ENCODE data around the gene SH3BP5L.

SH3BP5L gene

DNA sequence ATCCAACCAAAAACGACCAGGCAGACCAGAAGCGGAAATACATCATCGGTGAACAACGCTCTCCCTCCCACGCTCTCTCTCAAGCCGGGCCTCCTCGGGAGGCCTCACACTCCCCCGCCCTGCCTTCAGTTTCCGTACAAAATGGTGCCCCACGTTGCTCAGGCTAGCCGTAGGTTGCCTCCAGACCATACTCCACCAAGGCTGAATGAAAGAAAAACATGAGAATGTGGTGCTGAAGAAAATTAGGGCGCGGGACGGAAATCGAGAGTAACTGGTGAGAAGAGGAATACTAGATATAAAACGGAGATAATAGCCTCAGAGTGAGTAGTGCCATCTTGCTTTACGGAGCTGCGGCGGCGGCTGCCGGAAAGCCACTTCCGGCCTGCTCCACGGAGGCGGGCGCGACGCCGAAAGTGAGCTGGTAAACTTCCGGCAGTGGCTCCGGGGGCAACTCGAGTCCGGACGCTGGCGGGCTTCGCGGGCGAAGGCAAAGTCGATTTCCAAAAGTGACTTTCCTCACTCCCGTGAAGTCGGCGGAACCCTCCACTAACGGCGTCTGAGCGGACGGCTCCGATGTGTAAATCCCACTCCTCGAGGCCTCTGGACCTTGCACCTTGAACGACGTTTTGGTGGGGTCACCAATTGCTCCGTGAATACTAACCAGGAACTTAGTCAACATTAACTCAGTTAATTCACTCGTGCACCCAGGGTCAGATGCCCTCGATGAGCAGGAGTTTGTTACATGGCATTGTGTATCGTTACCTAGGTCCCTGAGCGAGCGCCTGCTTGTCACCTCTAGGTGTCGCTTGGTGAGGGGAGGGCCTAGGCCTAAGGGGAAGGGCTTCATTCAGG, at the start of gene SH3BP5L:
SH3BP5L (minus strand) TSS at position 7 of the 852 bp plus-strand sequence. CDS start 980 bp downstream, outside the sequence.
- peak; percentile 89 for DNase-seq (ENCODE audit: low read depth in 2 of 2)

DNA sequence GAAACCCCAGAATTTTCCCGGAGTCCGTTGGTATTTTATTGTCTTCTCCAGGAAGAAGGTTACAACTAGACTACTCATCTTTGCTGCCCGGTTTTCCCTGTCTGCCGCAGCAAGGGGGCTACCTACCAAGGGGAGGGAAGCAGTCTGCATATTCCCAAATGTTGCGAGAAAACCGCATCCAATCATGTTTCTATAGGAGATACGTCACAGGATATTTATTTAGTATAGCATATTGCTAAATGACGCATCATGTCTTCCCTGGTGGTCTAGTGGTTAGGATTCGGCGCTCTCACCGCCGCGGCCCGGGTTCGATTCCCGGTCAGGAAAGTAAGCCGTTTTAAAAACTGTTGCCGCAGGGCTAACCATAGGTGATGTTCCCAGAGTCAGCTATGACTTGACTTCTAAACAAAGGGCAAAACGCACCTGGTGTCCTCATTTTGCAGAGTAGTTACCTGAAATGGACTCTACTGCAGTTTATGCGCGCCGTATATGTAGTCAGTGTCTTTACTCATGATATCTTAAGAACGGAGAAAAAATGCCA, 48.3 kb upstream of the SH3BP5L start:
- DNase-seq (ENCODE audit: low read depth in 2 of 2): peak in 1 of 2 experiments; percentile 79

DNA sequence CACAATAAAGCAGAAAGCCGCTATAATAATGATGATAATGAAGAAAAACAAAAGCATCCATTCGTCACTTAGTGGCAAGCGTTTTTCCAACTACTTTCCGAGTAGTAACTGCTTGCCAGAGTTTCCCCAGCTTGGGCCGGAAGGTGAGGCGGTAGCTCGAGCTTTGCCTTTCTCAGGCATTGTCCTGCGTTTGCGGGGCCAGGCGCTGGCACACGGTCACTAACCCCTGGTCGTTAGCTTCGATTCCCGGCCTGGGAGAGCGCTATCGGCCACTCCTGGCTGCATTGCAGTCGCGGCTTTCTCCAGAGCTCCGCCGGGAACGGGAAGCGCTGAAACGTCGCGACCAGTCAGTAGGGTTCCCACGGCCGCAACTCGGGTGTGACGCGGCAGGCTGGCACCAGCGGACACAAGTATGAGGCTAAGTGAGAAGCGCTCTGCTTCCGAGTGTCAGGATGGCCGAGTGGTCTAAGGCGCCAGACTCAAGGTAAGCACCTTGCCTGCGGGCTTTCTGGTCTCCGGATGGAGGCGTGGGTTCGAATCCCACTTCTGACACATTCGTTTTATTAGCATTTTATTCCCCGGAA, 47.8 kb upstream of the SH3BP5L start:
- DNase-seq (ENCODE audit: low read depth in 2 of 2): peak; percentile 93 to 94

DNA sequence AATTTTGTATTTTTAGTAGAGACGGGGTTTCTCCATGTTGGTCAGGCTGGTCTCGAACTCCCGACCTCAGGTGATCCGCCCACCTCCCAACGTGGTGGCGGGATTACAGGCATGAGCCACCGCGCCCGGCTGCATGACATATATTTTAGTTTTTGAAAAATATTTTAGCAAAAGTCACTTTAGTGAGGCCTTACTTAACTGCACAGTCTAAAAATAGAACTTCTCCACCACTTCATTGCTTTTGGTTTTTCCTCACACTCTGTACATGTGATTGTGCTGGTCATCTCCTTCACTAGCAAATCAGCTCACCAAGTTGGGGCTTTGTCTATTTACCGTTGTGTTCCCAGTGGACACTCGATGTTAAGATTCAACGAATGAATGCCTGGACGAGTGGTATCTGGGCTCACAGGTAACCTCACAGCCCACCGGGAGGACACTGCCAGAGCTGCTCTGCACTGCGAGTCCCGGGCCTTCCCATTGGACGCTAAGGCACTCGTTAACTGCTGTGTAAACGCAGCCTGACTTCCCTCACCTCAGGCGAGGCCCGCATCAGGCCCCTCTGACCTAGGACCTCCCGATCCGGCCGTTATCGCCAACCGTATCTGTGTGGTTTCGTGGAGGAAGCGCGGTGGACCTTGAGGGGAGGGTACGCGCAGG, 47.2 kb upstream of the SH3BP5L start:
- DNase-seq (ENCODE audit: low read depth in 2 of 2): peak in 1 of 2 experiments; percentile 21

DNA sequence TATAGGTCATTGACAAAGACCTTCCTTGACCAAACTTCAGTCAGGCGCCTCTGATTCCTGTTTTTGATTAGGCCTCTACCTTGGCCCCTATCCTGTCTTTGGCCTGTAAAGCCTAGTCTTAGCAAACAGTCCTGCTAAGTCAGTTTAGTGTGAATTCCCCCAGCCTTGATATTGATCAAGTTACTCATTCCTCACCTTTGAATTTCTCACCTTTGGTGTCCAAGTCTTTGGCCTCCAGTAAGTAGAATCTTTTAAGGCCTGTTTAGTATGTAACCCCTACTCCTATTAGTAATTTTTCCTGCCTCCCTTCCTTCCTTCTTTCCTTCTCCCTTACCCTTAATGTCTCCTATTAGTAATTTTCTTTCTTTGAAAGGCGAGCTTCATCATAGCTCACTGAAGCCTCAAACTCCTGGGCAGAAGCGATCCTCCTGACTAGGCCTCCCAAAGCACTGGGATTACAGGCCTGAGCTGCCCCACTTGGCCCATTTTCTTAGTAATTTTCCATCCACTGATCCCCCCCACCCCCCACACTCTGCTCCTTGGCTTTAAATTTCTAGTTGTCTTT, 46.2 kb upstream of the SH3BP5L start:
- no peak for DNase-seq (ENCODE audit: low read depth in 2 of 2)

DNA sequence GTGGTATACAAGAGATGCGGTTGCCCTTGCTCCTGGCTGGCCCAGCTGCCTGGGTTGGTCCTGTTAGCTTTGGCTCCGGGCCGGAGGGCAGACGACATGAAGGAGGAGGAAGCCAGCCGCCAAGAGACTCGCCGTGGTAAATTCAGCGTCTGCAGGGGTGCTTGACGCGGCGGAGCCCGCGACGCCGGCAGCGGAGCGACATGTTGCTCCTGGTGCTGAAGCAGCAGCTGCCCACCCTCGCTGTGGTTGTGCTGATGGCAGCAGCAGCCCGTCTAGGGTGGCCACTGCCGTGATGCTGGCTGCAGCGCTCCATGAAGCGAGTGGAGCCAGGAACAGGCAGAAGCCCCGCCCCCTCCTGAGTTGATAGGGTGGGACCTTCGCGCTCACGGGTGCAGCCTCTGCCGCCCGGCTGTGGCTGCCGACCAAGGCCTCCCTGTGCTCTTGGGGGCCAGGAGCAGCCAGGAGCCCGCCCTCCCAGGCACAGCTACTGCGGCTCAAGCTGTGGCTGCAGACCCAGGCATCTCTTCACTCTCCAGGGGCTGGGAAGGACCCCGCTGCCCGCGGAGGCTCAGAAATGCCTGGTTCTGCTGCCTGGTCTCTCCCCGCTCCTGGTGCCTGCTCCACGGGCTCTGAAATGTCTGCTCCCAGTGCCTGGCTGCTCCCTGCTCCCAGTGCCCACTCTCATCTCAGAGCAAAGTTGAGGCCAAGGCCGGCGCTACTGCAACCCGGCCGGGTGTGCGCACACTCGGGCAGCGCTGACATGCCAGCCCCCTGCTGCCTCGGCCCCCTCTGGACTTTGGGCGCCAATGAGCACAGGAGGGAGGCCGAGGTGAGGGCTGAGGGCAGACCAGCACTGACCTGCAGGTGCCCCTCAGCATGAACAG, 37.5 kb upstream of the SH3BP5L start:
- peak; percentile 35 to 39 for DNase-seq (ENCODE audit: low read depth in 2 of 2)

DNA sequence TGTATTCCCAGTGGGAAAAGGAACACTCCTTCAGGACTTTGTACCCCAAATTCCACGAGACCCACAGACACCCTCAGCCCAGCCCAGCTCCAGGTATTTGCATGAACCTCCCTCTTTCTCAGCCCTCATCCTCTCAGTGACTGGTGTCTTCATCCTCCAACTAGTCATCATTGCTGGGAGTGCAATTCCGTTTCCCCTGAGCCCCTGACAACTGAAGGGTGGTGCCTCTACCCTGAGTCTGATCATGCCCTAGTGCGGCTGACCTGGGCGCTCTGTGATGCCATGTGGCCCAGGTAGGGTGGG, 36.9 kb upstream of the SH3BP5L start:
- DNase-seq (ENCODE audit: low read depth in 2 of 2): no peak

DNA sequence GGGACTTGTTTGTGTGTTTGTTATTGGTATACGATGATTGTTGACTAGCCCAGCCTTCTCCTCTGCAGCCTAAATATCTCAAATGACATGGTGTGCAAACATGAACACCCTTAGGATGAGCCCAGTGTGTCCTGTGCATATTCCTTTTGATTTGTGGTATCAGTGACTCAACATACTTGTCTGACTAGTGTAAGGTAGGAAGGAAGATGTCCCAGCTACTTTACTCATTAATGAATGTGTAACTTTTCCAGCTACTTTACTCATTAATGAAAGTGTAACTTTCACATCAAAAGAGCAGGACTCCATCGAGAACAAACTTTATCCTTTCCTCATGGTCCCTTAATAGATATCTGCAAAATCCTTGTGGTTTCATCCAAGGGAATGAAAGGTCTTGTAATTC, 35.9 kb upstream of the SH3BP5L start:
- DNase-seq (ENCODE audit: low read depth in 2 of 2): no peak

DNA sequence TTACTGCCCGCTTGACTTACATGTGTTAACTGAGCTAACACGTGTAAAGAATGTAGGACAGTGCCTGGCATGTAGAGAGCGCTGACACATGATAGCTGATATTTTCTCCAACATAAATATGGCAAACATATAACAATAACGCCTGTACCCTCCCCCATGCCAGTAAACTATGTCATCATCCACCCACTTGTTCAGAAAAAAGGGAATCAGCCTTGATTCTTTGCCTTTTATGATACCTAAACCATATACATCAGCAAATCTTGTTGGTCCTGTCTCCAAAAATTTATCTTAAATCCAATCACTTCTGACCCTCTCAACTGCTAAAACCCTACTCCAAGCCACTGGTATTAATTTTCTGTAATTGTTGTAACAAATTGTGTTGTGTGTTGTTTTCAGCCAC, 34.3 kb upstream of the SH3BP5L start:
- no peak for DNase-seq (ENCODE audit: low read depth in 2 of 2)

DNA sequence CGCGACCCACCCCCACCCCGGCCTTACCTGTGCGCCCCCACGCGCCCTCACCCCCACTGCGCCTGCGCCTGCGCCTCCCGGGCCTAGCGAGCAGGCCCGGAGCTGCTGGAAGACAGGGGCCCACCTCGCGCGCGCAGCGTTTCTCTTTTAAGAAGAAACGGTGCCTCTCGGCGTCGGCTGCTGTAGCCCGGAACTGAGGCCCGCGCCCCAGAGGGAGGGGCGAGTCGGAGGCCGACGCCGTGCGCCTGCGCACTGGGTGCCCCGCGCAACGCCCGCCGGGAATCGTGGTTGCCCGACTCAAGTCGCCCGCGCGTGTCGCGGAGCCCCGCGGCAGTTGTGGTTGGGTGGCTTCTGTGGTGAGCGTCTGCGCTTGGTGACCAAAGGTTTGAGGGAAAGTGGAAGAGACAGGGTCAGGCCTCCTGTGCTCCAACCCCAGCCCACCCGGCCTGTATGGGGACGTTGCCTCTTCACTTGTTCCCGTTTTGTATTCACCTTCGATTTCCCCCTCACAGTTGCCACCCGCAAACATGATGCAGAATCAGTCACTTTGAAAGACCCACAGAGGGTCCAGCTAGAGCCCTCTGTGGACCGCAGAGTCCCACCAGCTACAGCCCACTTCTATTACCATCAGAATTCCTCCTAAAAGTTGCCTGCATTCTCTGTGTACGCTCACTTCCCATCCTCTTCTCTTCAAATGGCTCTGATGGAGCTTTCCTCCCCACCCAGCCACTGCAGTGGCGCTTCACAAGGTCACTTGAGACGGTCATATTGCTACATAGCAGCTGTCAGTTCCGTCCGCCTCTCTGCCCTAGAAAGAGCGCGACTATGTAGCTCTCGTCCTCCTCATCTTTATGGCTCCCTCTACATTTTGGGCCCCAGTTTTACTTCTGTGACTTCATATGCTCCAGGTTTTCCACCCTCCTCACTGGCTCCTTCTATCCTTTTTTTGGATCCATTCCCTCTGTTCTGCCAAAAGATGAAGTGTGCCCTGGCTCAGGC, 33.5 kb upstream of the SH3BP5L start, which contains the start of gene ZNF692:
ZNF692 (minus strand) TSS at position 195 of the 999 bp plus-strand sequence. CDS start 776 bp downstream, outside the sequence.
- peak; percentile 92 to 93 for DNase-seq (ENCODE audit: low read depth in 2 of 2)

DNA sequence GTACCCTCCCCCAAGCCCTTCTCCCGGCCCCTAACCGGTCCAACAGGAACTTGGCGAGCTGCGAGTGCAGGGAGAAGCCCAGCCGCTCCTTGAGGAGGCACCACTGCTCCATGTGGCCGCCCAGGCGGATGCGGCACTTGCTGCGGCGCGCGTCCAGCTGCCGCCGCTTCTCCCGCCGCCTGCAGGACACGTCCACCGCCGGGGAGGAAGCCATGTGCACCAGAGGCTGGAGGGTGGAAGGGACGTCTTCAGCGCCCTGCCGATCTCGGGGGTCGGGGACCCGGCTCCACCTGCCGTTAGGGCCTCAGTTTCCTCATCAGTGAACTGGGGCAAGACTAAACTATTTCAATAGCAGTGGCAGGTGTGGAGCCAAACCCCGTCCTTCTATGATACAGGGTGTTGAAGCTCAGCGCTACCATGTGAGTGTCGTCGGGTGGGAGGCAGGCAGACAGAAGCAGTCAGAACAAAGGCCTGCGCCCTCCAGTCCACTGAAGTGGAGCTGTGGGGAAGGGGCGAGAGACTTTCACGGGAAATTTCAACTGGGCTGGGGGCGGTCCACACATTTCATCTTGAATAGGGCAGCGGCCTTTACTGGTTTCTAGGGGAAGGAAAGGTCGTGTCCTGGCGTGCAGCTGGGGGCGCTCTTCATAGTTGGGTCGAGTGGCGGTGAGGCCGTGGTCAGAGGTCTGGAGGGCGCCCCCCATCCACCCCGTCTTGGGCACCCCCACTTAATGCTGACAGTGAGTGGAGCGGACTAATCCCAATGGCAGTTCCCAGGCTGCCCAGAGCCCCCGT, 32.6 kb upstream of the SH3BP5L start:
- DNase-seq (ENCODE audit: low read depth in 2 of 2): no peak

DNA sequence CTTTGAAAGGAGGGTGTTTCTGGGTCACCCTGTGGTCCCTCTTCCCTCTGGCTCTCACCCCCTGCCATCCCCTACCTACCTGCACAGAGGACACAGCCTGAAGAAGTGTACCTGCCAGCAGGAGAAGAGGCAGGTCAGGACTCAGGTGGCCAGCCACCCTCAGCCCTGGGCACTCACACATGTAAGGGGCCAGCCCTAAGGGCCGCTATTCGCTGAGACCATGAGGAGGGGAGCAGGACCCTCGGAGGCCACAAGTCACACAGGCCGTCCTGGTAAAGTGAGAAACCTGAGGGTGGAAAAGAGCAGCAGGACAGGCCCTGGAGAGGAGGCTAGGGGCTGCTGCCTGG, 32.0 kb upstream of the SH3BP5L start:
- DNase-seq (ENCODE audit: low read depth in 2 of 2): no peak

DNA sequence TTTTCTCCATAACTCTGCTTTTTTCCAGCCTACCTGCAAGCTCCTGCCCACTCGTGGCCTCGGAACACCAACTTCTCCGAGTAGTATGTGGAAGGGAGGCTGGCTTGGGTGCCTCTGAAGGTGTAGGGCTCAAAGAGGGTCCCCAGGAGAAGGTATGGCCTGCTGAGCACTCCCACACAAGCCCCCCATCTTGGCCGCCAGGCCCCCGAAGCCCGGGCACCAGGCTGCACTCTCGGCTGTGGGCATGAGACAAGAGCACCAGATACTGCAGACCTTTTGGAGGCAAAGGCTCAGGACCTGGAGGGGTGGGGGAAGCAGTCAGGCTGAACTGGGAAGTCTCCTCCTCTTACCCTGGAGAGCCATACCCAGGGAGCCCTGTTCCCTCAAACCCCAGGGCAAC, 31.5 kb upstream of the SH3BP5L start:
- DNase-seq (ENCODE audit: low read depth in 2 of 2): no peak

DNA sequence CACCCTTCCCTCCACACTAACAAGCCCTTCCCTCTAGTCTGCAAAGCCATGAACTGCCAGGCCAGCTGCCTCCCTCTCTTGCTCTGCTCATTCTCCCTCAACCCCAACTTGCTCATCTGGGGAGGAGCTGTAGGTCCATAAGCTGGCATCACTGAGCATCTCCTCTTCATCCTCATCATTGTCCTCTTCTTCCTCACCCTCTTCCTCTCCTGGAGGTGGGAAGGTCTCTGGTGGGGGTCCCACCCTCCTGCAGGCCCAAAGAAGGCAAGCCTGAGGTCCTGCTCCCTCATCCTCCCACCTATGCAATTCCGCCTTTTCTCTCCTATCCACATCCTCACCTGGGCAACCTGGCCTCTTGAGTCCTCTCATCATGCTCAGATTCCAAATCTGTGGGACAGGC, 30.5 kb upstream of the SH3BP5L start:
- DNase-seq (ENCODE audit: low read depth in 2 of 2): no peak

DNA sequence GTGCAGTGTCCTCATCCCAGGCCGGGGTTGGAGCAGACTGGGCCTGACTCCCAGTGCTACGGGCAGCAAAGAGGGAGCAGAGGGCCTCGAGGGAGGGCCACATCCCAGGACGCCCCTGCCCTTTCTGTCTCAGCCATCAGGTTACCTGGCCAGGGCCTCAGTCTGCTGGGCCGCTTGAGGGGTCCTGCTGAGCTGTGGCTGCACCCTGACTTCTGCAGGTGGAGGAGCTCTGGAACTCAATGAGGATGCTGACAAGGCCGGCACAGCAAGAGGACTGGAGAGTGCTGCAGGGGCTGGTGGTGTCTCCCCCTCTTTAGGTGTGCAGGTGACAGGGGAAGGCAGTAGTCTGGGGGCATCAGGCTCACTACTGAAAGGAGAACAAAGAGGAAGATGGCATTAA, 29.9 kb upstream of the SH3BP5L start:
- no peak for DNase-seq (ENCODE audit: low read depth in 2 of 2)

DNA sequence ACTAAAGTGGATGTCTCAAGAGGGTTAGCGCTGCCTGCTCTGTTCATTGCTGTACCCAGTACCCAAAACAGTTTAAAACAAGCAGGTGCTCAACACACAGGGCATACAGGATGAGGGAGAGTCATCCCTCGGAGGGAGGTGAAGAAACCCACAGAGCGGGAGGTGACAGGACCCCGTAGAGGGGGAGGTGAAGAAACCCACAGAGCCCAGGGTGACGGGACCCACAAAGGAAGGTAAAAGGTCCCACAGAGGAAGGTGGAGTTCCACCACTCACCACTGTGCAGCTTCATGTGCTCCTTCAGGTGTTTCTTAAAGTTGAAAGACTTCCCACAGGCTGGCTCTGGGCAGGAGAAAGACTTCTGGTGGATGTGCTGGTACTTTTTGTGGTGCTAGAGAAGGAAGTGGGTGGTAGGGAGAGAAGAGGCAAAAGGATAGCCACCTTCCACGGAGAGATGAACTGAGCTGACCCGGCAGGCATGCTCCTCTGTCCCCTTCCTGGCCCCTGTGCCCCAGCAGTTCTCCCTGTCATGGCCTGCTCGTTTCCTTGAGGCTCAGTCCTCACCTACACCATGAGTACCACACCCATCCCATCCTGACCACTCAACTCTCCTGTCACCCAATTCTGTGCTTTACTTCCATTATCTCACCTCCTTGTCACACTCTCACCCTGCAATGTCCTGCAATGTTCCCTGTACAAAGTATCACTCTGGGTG, 28.1 kb upstream of the SH3BP5L start:
- no peak for DNase-seq (ENCODE audit: low read depth in 2 of 2)

DNA sequence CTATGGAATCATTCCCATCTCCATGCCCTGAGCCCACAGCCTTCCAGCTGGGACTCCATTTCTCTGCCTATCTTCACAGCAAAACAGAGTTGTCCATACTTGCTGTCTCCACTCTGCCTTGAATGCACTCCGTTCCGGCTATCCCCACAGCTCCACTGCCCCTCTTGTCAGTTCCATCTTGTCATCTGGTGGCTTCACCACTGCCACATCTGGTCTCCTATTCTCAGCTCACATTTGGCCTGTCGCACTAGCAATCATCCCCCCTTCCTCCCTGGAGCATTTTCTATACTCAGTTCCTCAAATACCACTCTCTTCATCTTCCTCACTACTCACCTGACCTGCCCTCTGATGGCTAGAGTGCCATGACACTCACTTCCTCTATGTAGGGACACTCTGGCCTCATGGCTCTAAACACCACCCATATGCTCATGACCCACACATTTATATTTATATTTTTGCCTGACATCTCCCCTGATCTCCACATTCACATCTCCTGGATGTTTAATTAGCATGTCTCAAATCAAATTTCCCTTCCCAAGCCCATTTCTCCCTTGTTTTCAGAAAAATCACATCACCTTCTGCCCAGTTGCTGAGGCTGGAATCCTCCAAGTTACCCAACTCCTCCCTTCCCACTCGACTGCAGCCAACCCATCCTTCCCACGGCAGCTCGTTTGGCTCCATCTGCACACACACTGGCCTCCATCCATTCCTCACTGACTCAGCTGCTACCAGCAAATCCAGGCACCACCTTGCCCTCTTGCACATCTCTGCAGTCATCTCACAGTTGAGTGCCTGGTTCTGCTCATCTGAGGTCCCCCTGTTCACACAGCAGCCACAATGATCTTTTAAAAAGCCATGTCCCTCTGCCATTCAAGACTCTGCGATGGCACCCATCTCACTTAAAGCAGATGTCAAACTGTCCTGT, 27.0 kb upstream of the SH3BP5L start:
- no peak for DNase-seq (ENCODE audit: low read depth in 2 of 2)

DNA sequence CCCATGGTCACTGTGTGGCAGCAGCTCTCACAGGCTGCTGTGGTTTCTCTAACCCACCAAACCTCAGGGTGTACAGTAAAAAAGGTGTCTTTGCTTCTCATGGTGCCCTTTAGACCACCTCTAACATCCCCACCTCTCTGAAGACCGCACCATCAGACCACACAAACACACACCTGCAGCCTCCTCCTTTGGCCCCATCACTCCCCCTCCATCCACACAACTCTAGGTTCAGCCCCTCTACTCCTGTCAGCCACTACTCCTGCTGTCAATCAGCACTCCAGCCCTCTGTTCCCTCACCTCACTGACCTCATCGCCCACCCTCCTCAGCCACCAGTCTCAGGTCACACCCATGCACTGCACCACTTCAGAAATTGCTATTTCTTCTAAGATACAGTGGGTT, 25.7 kb upstream of the SH3BP5L start:
- no peak for DNase-seq (ENCODE audit: low read depth in 2 of 2)

All from fibroblast of skin of left quadriceps (primary cell).